ENCODE data around the gene ABCC4.
A peak's percentile ranks its signal among the peaks of the same experiment; 100 is the strongest.

Gene ABCC4

DNA sequence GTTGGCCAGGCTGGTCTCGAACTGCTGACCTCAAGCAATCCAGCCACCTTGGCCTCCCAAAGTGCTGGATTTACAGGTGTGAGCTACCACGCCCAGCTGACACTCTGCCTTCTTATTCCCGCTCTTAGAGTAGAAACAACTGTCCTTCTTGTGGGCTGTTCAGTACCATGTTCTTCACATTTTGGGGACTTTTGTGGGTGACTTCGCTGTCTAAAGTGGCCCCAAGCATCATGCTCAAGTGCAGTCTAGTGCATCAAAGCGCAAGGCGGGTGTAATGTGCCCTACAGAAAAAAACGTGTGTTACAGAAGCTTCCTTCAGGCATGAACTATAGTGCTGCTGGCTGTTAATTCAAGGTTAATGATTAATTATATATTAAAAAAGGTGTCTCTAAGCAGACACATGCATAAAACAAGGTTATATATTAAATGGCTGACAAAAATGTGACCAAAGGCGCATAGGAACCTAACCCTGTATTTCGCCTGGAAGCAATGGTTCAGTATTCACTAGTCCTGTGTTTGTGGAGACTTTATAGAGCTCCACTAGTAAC lies 38.3 kb downstream of the ABCC4 start:
- TF ChIP-seq, protein P1, sequence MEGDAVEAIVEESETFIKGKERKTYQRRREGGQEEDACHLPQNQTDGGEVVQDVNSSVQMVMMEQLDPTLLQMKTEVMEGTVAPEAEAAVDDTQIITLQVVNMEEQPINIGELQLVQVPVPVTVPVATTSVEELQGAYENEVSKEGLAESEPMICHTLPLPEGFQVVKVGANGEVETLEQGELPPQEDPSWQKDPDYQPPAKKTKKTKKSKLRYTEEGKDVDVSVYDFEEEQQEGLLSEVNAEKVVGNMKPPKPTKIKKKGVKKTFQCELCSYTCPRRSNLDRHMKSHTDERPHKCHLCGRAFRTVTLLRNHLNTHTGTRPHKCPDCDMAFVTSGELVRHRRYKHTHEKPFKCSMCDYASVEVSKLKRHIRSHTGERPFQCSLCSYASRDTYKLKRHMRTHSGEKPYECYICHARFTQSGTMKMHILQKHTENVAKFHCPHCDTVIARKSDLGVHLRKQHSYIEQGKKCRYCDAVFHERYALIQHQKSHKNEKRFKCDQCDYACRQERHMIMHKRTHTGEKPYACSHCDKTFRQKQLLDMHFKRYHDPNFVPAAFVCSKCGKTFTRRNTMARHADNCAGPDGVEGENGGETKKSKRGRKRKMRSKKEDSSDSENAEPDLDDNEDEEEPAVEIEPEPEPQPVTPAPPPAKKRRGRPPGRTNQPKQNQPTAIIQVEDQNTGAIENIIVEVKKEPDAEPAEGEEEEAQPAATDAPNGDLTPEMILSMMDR (IDR thresholded peaks at IDR 0.05; ENCODE audit: extremely low read depth, missing control alignments): no peak
- DNase-seq (ENCODE audit: low spot score): no peak

DNA sequence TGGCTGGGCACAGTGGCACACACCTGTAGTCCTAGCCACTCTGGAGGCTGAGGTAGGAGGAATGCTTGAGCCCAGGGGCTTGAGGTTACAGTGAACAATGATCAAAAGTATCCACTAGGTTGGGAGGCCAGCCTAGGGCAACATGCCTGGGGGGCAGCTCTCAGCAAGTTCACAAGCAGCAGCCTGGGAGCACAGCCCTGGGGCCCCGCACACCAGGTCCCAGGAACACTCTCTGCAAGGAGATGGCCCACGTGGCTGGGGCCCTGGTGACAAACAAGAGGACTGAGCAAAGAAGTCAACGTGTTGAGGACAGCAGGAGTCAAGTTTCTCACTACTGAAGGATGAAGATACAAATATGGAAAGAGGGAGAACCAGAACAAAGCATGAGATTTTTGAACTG lies 39.3 kb downstream of the ABCC4 start:
- TF ChIP-seq, protein P1 (IDR thresholded peaks at IDR 0.05; ENCODE audit: extremely low read depth, missing control alignments): no peak
- DNase-seq (ENCODE audit: low spot score): no peak

- DNase-seq (ENCODE audit: low spot score): peak; percentile 28
- TF ChIP-seq, protein P1 (IDR thresholded peaks at IDR 0.05; ENCODE audit: extremely low read depth, missing control alignments): no peak
These were observed 41.2 kb downstream of the ABCC4 start for GRCh38 chr13:95260031-95260525.

DNA sequence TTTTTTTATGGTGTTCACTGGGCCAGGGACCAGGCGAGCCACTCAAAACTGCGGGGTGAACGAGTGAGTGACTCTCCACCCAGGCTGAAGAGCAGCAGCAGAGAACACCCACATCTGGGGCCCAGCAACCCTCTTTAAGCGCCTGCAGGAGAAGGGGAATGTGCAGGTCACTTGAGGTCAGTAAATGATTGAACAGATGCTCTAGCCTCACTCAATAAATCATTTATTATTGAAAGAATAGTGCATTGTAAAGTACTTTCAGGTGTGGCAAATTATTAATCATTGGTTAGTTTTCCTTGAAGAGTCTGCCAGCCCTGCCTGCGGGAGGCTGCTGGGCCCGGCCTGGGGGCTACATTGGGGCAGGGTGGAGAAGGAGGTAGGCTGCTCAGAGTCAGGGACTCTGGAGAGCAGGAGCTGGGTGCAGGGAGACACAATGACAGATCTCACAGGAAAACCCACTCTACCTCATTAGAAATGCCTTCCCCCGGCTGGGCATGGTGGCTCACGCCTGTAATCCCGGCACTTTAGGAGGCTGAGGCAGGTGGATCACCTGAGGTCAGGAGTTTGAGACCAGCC lies 42.5 kb downstream of the ABCC4 start:
- TF ChIP-seq, protein P1 (IDR thresholded peaks at IDR 0.05; ENCODE audit: extremely low read depth, missing control alignments): no peak
- DNase-seq (ENCODE audit: low spot score): no peak

GRCh38 chr13:95258098-95258497 lies 43.2 kb downstream of the ABCC4 start:
- no peak for DNase-seq (ENCODE audit: low spot score)

DNA sequence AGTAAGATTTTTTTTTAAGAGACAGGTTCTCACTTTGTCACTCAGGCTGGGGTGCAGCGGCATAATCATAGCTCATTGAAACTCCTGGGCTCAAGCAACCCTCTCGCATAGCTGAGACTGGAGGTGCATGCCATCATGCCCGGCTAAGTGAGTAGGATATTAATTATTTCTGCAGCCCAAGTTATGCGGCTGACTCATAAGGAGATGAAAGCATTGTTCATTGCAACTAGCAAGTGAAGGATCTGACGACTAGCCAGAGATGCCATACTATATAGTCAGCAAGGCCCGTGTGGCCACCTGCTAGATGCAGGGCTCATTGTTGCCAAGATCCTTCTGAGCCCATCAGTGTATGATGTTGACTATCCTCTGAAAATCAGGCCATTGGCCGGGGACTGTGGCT lies 45.2 kb downstream of the ABCC4 start:
- TF ChIP-seq, protein P1 (IDR thresholded peaks at IDR 0.05; ENCODE audit: extremely low read depth, missing control alignments): no peak

More at GRCh38 chr13:95258098-95258497, 43.2 kb downstream of the ABCC4 start:
- TF ChIP-seq, protein P1 (IDR thresholded peaks at IDR 0.05; ENCODE audit: extremely low read depth, missing control alignments): no peak

GRCh38 chr13:95255072-95255732 lies 46.0 kb downstream of the ABCC4 start:
- TF ChIP-seq, protein P1 (IDR thresholded peaks at IDR 0.05; ENCODE audit: extremely low read depth, missing control alignments): no peak
- no peak for DNase-seq (ENCODE audit: low spot score)

More for the DNA sequence above, 45.2 kb downstream of the ABCC4 start:
- DNase-seq (ENCODE audit: low spot score): no peak

Data from GM20000 (cell line).